DMS79 (cell line): Measurements from ENCODE around the gene CEP41.
A peak's percentile ranks its signal among the peaks of the same experiment; 100 is the strongest.

Experiments used
- DNase-seq: peaks from one replicate; lab custom pipeline; 2025; lab: John Stamatoyannopoulos, UW

Gene CEP41

GRCh38 chr7:130350945-130351790 is 89.6 kb downstream of the CEP41 start:
- peak; percentile 90 for DNase-seq

GRCh38 chr7:130349911-130350782 is 90.7 kb downstream of the CEP41 start:
- DNase-seq: peak; percentile 54

- DNase-seq: no peak
Measured at GRCh38 chr7:130346941-130347340, 93.9 kb downstream of the CEP41 start.

- DNase-seq: no peak
Measured at GRCh38 chr7:130346177-130346905, 94.5 kb downstream of the CEP41 start.

GRCh38 chr7:130345725-130346124 is 95.1 kb downstream of the CEP41 start:
- DNase-seq: no peak

GRCh38 chr7:130345136-130345535 is 95.7 kb downstream of the CEP41 start:
- peak; percentile 62 for DNase-seq

- DNase-seq: no peak
Measured at GRCh38 chr7:130344271-130344866, 96.4 kb downstream of the CEP41 start, which contains the start of gene CPA5. Gene CPA5, plus strand, starts transcription at chr7:130344816. Its CDS starts 1,670 bp downstream, at chr7:130346486.
